Fibroblast of lung (primary cell): ENCODE results near the gene ZDHHC11. TPM values are rescaled to one million over a fixed set of nuclear protein-coding genes. Genes with fewer than 3 reads are reported as not detected.
A peak's percentile ranks its signal among the peaks of the same experiment; 100 is the strongest.

Experiments used
- DNase-seq, 2 donors: peaks; one replicate each; pipeline versions ENCODE4 v3.0.0 to v3.0.0-alpha.2; 2010; ENCODE audit warnings: low read depth in 2 of 2
- H2AFZ ChIP-seq: 2 replicates; pipeline ENCODE4 v1.5.1; 2012; ENCODE audit warnings: low read length, control low read depth, inconsistent platforms
- H3K27ac ChIP-seq: 2 replicates; pipeline ENCODE4 v1.5.1; 2011; ENCODE audit warnings: low read length, control low read depth; ENCODE audit not compliant: insufficient read depth
- H3K27me3 ChIP-seq: 2 replicates; pipeline ENCODE4 v1.5.1; 2011; ENCODE audit warnings: mild to moderate bottlenecking, low read length; ENCODE audit not compliant: control insufficient read depth, insufficient read depth
- H3K36me3 ChIP-seq: 2 replicates; pipeline ENCODE4 v1.5.1; 2011; ENCODE audit warnings: low read length; ENCODE audit not compliant: control insufficient read depth, insufficient read depth
- H3K4me1 ChIP-seq: 2 replicates; pipeline ENCODE4 v1.5.1; 2011; ENCODE audit warnings: low read length; ENCODE audit not compliant: control insufficient read depth, insufficient read depth; ENCODE audit errors: extremely low read depth
- H3K4me2 ChIP-seq: 2 replicates; pipeline ENCODE4 v1.5.1; 2011; ENCODE audit warnings: low read length, control low read depth; ENCODE audit not compliant: insufficient read depth; ENCODE audit errors: extremely low read depth
- H3K4me3 ChIP-seq, 4 experiments: fragments of 200-600 bp in 1 of 4; sonication (generic) in 1 of 4; replicated peaks in 1 of 4; 2 replicates each; pipeline ENCODE4 v1.5.1; 2011 to 2016; ENCODE audit warnings: low read length in 4 of 4, low read depth in 3 of 4, mild to moderate bottlenecking in 3 of 4, control low read depth in 2 of 4, inconsistent platforms in 1 of 4, mixed read lengths in 1 of 4; ENCODE audit not compliant: insufficient read depth in 1 of 4; ENCODE audit errors: control extremely low read depth in 1 of 4
- H3K79me2 ChIP-seq: 2 replicates; pipeline ENCODE4 v1.5.1; 2012; ENCODE audit warnings: mild to moderate bottlenecking, low read length, inconsistent platforms; ENCODE audit not compliant: control insufficient read depth, insufficient read depth
- H3K9ac ChIP-seq: 2 replicates; pipeline ENCODE4 v1.5.1; 2011; ENCODE audit warnings: mild to moderate bottlenecking, low read length, control low read depth; ENCODE audit not compliant: insufficient read depth
- H3K9me3 ChIP-seq: 2 replicates; pipeline ENCODE4 v1.5.1; 2012; ENCODE audit warnings: low read depth, low read length; ENCODE audit not compliant: control insufficient read depth, insufficient read depth
- H4K20me1 ChIP-seq: 2 replicates; pipeline ENCODE4 v1.5.1; 2011; ENCODE audit warnings: low read length; ENCODE audit not compliant: control insufficient read depth, insufficient read depth; ENCODE audit errors: extremely low read depth
- EZH2 ChIP-seq: IDR thresholded peaks from 2 replicates; pipeline ENCODE4 v1.5.1; 2012; ENCODE audit warnings: low read length, control low read depth, mild to moderate bottlenecking; ENCODE audit errors: missing control alignments
- polyA minus RNA-seq: library from RNA; depleted of rRNA, polyadenylated mRNA; stranded (reverse); fragments of >200 nt; gene quantifications from 2 replicates; pipeline ENCODE4 v1.2.3, GENCODE V29; 2011; ENCODE audit warnings: low replicate concordance
- polyA plus RNA-seq, 2 donors: library from polyadenylated mRNA; depleted of rRNA in 1 of 2; stranded (reverse) in 1 of 2; unstranded in 1 of 2; fragments of >200 nt; gene quantifications; 2 replicates each; pipeline ENCODE4 v1.2.1, GENCODE V29; 2011 to 2012; ENCODE audit warnings: missing spikeins in 1 of 2
- total RNA-seq: library from RNA; depleted of rRNA; stranded (reverse); fragments of >200 nt; gene quantifications from 2 replicates; pipeline ENCODE4 v1.2.1, GENCODE V29; 2014
- TF ChIP-seq, protein P1 (sequence below), 2 donors: IDR thresholded peaks in 1 of 2; conservative IDR thresholded peaks in 1 of 2; 1 replicate in 1 of 2; 2 replicates in 1 of 2; pipeline ENCODE4 v1.5.1; 2011 to 2012; ENCODE audit warnings: low read length in 2 of 2, control low read depth in 1 of 2, inconsistent platforms in 1 of 2, low read depth in 1 of 2, mild to moderate bottlenecking in 1 of 2

ZDHHC11 gene, protein sequence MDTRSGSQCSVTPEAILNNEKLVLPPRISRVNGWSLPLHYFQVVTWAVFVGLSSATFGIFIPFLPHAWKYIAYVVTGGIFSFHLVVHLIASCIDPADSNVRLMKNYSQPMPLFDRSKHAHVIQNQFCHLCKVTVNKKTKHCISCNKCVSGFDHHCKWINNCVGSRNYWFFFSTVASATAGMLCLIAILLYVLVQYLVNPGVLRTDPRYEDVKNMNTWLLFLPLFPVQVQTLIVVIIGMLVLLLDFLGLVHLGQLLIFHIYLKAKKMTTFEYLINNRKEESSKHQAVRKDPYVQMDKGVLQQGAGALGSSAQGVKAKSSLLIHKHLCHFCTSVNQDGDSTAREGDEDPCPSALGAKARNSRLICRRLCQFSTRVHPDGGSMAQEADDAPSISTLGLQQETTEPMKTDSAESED
- 2.5 and 2.6 TPM in 2 replicates for total RNA-seq
- polyA plus RNA-seq: 0.23 and 0.25 TPM in 2 replicates
- 0.41 and 0.52 TPM in 2 replicates for polyA plus RNA-seq (2012)
- polyA minus RNA-seq: not detected in 2 replicates

DNA sequence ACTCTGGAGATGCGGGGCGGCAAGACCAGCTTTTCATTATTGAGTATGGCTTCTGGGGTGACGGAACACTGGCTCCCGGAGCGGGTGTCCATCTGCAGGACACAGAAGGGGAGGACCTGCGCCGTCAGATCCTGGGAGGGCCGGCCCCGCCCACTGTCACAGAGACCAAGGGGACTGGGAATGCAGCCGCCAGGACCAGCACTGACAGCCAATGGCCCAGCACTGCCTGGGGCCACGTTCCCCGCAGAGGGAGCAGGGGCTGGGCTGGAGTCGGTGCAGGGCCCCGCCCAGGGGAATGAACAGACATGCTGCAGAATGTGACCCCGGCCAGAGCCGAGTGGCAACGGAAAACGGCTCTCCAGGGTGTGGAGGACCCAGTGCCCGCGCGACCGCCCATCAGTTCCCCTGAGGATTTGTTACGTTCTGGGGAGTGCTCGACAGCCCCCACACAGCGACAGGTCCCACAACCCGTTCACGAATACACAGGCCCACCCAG lies at the start of gene ZDHHC11:
Gene ZDHHC11 (minus strand): TSS at position 476 of the 496 bp plus-strand sequence. CDS start 384 bp downstream, at position 92.
- Histone ChIP-seq H3K4me3 (no peak within 1 kb of the TSS), H3K4me1 (no peaks in the 10 kb centered on the region), H4K20me1 (no peaks in the 10 kb centered on the region), H3K79me2 (no peaks in the 10 kb centered on the region), H2AFZ (no peak within 1 kb of the TSS), H3K9me3 (no peaks in the 10 kb centered on the region), H3K4me2 (no peak within 1 kb of the TSS), H3K9ac (no peak within 1 kb of the TSS), H3K27ac (no peak within 1 kb of the TSS), H3K36me3 (no peaks in the 10 kb centered on the region), H3K27me3 (no peaks in the 10 kb centered on the region)
- TF ChIP-seq, protein P1, sequence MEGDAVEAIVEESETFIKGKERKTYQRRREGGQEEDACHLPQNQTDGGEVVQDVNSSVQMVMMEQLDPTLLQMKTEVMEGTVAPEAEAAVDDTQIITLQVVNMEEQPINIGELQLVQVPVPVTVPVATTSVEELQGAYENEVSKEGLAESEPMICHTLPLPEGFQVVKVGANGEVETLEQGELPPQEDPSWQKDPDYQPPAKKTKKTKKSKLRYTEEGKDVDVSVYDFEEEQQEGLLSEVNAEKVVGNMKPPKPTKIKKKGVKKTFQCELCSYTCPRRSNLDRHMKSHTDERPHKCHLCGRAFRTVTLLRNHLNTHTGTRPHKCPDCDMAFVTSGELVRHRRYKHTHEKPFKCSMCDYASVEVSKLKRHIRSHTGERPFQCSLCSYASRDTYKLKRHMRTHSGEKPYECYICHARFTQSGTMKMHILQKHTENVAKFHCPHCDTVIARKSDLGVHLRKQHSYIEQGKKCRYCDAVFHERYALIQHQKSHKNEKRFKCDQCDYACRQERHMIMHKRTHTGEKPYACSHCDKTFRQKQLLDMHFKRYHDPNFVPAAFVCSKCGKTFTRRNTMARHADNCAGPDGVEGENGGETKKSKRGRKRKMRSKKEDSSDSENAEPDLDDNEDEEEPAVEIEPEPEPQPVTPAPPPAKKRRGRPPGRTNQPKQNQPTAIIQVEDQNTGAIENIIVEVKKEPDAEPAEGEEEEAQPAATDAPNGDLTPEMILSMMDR (conservative IDR thresholded peaks at IDR 0.05 in 1 of 2, IDR thresholded peaks at IDR 0.05 in 1 of 2; ENCODE audit: low read depth in 1 of 2, low read length in 2 of 2): no peak
- TF ChIP-seq EZH2: no peak
- DNase-seq: no peak

DNA sequence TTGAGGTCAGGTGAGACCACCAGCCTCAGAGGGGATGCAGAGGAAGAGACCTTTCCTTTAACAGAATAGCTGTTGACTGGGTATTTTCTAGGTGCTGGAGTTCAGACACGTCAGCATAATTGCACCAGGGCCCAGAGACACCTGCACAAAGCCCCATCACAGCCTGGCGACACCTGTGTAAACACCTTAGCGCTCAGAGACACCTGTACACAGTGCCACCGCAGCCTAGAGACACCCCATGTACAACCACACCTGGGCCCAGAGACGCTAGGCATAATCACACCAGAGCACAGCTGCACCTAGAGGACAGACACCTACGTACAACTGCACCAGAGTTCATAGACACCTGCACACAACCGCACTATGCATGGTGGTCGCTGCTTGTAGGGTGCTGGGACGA lies 42.9 kb upstream of the ZDHHC11 start:
- no peak overlapping the region for H3K9ac ChIP-seq
- no peak for TF ChIP-seq EZH2
- TF ChIP-seq, protein P1 (conservative IDR thresholded peaks at IDR 0.05 in 1 of 2, IDR thresholded peaks at IDR 0.05 in 1 of 2; ENCODE audit: low read depth in 1 of 2, low read length in 2 of 2): no peak
- no peaks in the 10 kb centered on the region for H3K9me3 ChIP-seq
- H3K27ac ChIP-seq: no peak overlapping the region
- H3K79me2 ChIP-seq: peaks cover 38% of the 10 kb centered on the region
- peak overlapping the region; percentile 93 for H3K4me2 ChIP-seq
- H3K4me1 ChIP-seq: peaks cover 4% of the 10 kb centered on the region
- no peak for DNase-seq
- H3K4me3 ChIP-seq: peak overlapping the region; percentile 50 to 96 (median 78)
- H4K20me1 ChIP-seq: no peaks in the 10 kb centered on the region
- no peak overlapping the region for H2AFZ ChIP-seq
- H3K36me3 ChIP-seq: peaks cover 11% of the 10 kb centered on the region
- no peaks in the 10 kb centered on the region for H3K27me3 ChIP-seq

DNA sequence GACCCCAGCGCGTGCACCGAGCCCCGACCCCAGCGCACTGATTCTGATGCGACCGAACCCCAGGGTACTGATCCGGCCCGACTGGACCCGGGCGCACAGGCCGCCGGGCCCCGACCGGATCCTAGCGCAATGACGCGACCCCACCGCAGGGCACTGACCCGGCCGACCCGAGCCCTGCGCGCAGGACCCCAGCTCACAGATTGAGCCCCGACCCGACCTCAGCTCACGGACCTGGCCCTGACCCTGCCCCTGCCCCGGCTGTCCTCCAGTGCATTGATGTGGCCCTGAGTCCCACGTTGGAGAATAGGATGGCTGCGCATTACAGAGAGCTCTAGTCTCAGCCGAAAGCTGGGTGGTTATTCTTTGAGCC lies 42.3 kb upstream of the ZDHHC11 start:
- no peak for DNase-seq
- Histone ChIP-seq H3K9me3 (no peaks in the 10 kb centered on the region), H4K20me1 (no peaks in the 10 kb centered on the region), H3K79me2 (peaks cover 38% of the 10 kb centered on the region), H3K27me3 (no peaks in the 10 kb centered on the region), H3K27ac (peak overlapping the region; percentile 93), H3K9ac (peak overlapping the region; percentile 96), H3K4me2 (peak overlapping the region; percentile 93), H3K4me1 (peaks cover 4% of the 10 kb centered on the region), H3K36me3 (peaks cover 12% of the 10 kb centered on the region), H3K4me3 (peak overlapping the region; percentile 50 to 96 (median 78)), H2AFZ (peak overlapping the region; percentile 80)
- TF ChIP-seq EZH2: no peak
- TF ChIP-seq, protein P1 (conservative IDR thresholded peaks at IDR 0.05 in 1 of 2, IDR thresholded peaks at IDR 0.05 in 1 of 2; ENCODE audit: low read depth in 1 of 2, low read length in 2 of 2): no peak
